Mucosa of descending colon (tissue), 3 donors: ENCODE measurements around the gene PIAS1. TPM values are rescaled to one million over a fixed set of nuclear protein-coding genes. Genes with fewer than 3 reads are reported as not detected.

Experiments used
- ATAC-seq: fragments of 200-7000 bp; cut with Tn5 transposase; one replicate; pipeline ENCODE4 v1.9.1; 2020; ENCODE audit warnings: mild to moderate bottlenecking, moderate library complexity
- DNase-seq, 3 donors: peaks; one replicate each; pipeline ENCODE4 v3.0.0-alpha.2; 2020
- H3K36me3 ChIP-seq: fragments of 200-600 bp; one replicate; pipeline ENCODE4 v1.8.0; 2021; ENCODE audit warnings: low read depth, mild to moderate bottlenecking
- H3K4me1 ChIP-seq: fragments of 200-600 bp; one replicate; pipeline ENCODE4 v1.8.0; 2021; ENCODE audit warnings: low read depth, mild to moderate bottlenecking
- H3K4me3 ChIP-seq: fragments of 200-600 bp; one replicate; pipeline ENCODE4 v1.8.0; 2021; ENCODE audit warnings: mild to moderate bottlenecking
- H3K9me3 ChIP-seq: fragments of 200-600 bp; one replicate; pipeline ENCODE4 v1.8.0; 2021; ENCODE audit warnings: mild to moderate bottlenecking
- CTCF ChIP-seq: fragments of 200-600 bp; IDR thresholded peaks from one replicate; pipeline ENCODE4 v1.8.0; 2022; ENCODE audit warnings: antibody characterized with exemption, mild to moderate bottlenecking
- intact Hi-C, 2 donors: fragments of 100-400 bp; cut with DNase I in 1 of 2; cut with micrococcal nuclease in 1 of 2; formaldehyde crosslinking; loops; one replicate each; pipeline versions ENCODE4 v1.11.0 to v1.11.1; 2022; cut with DNase I, micrococcal nuclease
- total RNA-seq, 3 donors: library from RNA; stranded (reverse); fragmentation: NEBNext Ultra II Directional in 2 of 3; extraction: Animal tissue kit (Norgen Biotek cat#: 25700) in 2 of 3; gene quantifications; one replicate each; pipeline versions ENCODE4 v1.2.1 to v1.2.4, GENCODE V29; 2021 to 2023
- donor health status: DM: no; HTN: no; CAD: no; lungs with moderate emphysema.
- donor health status: DM: no; HTN: no; CAD: no.
- donor health status: DM: no; HTN: yes; CAD: no.

PIAS1 gene
- total RNA-seq, 3 donors from 2014 or later = 35.4 to 59.3 (median 37.7) TPM

DNA sequence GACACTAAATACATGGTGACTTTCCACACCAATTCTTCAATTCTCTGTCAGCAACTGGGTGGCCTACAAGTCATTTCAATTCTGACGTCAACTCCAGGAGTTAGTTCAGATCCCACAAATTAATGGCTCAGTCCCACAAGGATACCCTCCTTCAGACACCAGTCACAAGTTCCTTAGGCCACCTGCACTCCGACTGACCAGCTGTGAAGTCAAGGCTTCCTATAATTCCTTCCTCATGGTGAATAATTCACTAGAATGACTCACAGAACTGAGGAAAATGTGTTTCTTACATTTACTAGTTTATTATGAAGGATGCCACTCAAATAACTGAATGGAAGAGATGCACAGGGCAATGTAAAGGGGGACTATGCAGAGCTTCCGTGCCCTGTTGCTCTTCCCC, 6.3 kb upstream of the PIAS1 start:
- intact Hi-C loops = no loop called here
- ATAC-seq = no peak
- no peak for TF ChIP-seq CTCF
- Histone ChIP-seq H3K9me3 (no peaks in the 10 kb centered on the region), H3K4me3 (no peak overlapping the region), H3K36me3 (no peaks in the 10 kb centered on the region), H3K4me1 (peaks cover 2% of the 10 kb centered on the region)
- DNase-seq = no peak

- intact Hi-C loops = loop anchor here in 1 of 2 donors (10.0 kb wide), 1 partner anchor 186 kb away; no protein-coding TSS in a partner anchor
- no peak for ATAC-seq
- DNase-seq = no peak
- H3K9me3 ChIP-seq = no peaks in the 10 kb centered on the region
- no peaks in the 10 kb centered on the region for H3K36me3 ChIP-seq
- H3K4me3 ChIP-seq = no peak overlapping the region
- H3K4me1 ChIP-seq = peaks cover under 1% of the 10 kb centered on the region
- no peak for TF ChIP-seq CTCF
These were observed 3.0 kb upstream of the PIAS1 start for GRCh38 chr15:68051109-68051508.

GRCh38 chr15:68051907-68052306, 2.2 kb upstream of the PIAS1 start:
- no peak for TF ChIP-seq CTCF
- intact Hi-C loops = loop anchor here in 1 of 2 donors (10.0 kb wide), 1 partner anchor 187 kb away; no protein-coding TSS in a partner anchor
- Histone ChIP-seq H3K9me3 (no peaks in the 10 kb centered on the region), H3K4me3 (no peak overlapping the region), H3K36me3 (no peaks in the 10 kb centered on the region), H3K4me1 (peaks cover 6% of the 10 kb centered on the region)
- ATAC-seq (no peak), DNase-seq (no peak)

GRCh38 chr15:68052431-68052830, 1.7 kb upstream of the PIAS1 start:
- ATAC-seq = no peak
- Histone ChIP-seq H3K36me3 (no peaks in the 10 kb centered on the region), H3K4me3 (no peak overlapping the region), H3K9me3 (no peaks in the 10 kb centered on the region), H3K4me1 (peaks cover 6% of the 10 kb centered on the region)
- TF ChIP-seq CTCF = no peak
- DNase-seq = no peak
- intact Hi-C loops = loop anchor here in 1 of 2 donors (10.0 kb wide), 1 partner anchor 188 kb away; no protein-coding TSS in a partner anchor

DNA sequence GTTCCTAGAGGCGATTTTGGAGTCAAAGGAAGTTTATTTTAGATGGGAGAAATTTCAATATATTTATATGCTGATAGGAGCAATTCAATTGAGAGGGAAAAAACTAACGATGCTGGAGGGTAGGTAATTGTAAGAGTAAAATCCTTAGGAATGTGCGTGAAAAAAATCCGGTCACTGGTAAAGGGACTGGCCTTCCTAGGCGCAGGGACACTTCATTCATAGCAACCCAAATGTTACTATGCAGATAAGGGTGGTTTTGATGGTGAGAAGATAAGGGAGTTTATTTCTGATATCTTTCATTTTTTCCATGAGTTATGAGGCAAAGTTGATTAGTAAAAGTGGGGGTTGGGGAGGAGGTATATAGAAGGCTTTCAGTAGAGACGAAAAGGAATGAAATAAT, 1.1 kb upstream of the PIAS1 start:
- peaks cover 6% of the 10 kb centered on the region for H3K4me1 ChIP-seq
- intact Hi-C loops = loop anchor here in 1 of 2 donors (10.0 kb wide), 1 partner anchor 188 kb away; no protein-coding TSS in a partner anchor
- H3K4me3 ChIP-seq = no peak overlapping the region
- ATAC-seq (no peak), DNase-seq (no peak)
- H3K36me3 ChIP-seq = no peaks in the 10 kb centered on the region
- no peak for TF ChIP-seq CTCF
- no peaks in the 10 kb centered on the region for H3K9me3 ChIP-seq
